ENCODE measurements around the gene ILF3. TPM values are rescaled to one million over a fixed set of nuclear protein-coding genes. Genes with fewer than 3 reads are reported as not detected.

The ILF3 gene
- total and polyA plus RNA-seq, 5 donors from 2014 or later = 54.8 to 444 (median 63.8) TPM

Other genes with a start within 250 kb of the ILF3 start
- 16.6 TPM for gene PDE4A, start 233.8 kb upstream of the ILF3 start, total RNA-seq
- gene PDE4A, start 233.8 kb upstream of the ILF3 start, polyA plus RNA-seq = 1 to 10 TPM in 3 of 4 donors, under 1 TPM in 1; 0.86 to 4.2 (median 3.5) TPM
- gene KEAP1, start 151.0 kb upstream of the ILF3 start, total RNA-seq = 26.2 TPM
- gene KEAP1, start 151.0 kb upstream of the ILF3 start, polyA plus RNA-seq = 10 to 100 TPM; 45.0 to 75.1 (median 56.3) TPM
- not detected for gene S1PR5, start 136.9 kb upstream of the ILF3 start, total RNA-seq
- gene S1PR5, start 136.9 kb upstream of the ILF3 start, polyA plus RNA-seq = under 1 TPM in 3 of 4 donors, not detected in 1; 0.17 to 0.31 (median 0.30) TPM
- gene ATG4D, start 110.4 kb upstream of the ILF3 start, total RNA-seq = 62.4 TPM
- 10 to 100 TPM; 14.0 to 17.0 (median 14.7) TPM for gene ATG4D, start 110.4 kb upstream of the ILF3 start, polyA plus RNA-seq
- 34.6 TPM for gene KRI1, start 88.3 kb upstream of the ILF3 start, total RNA-seq
- gene KRI1, start 88.3 kb upstream of the ILF3 start, polyA plus RNA-seq = 10 to 100 TPM in 3 of 4 donors, 1 to 10 TPM in 1; 8.6 to 13.8 (median 12.0) TPM
- 57.0 TPM for gene CDKN2D, start 85.4 kb upstream of the ILF3 start, total RNA-seq
- 100 to 1,000 TPM in 3 of 4 donors, 10 to 100 TPM in 1; 92.6 to 125 (median 113) TPM for gene CDKN2D, start 85.4 kb upstream of the ILF3 start, polyA plus RNA-seq
- not detected for gene AP1M2, start 67.0 kb upstream of the ILF3 start, total RNA-seq
- not detected for gene AP1M2, start 67.0 kb upstream of the ILF3 start, polyA plus RNA-seq
- 236 TPM for gene SLC44A2, start 28.8 kb upstream of the ILF3 start, total RNA-seq
- 100 to 1,000 TPM; 225 to 280 (median 255) TPM for gene SLC44A2, start 28.8 kb upstream of the ILF3 start, polyA plus RNA-seq
- gene QTRT1, start 47.1 kb downstream of the ILF3 start, total RNA-seq = 37.2 TPM
- 10 to 100 TPM; 30.6 to 43.7 (median 36.9) TPM for gene QTRT1, start 47.1 kb downstream of the ILF3 start, polyA plus RNA-seq
- gene DNM2, start 63.7 kb downstream of the ILF3 start, total RNA-seq = 269 TPM
- gene DNM2, start 63.7 kb downstream of the ILF3 start, polyA plus RNA-seq = 10 to 100 TPM; 61.8 to 63.6 (median 62.8) TPM
- gene TMED1, start 181.9 kb downstream of the ILF3 start, total RNA-seq = 10.2 TPM
- 10 to 100 TPM; 24.8 to 30.3 (median 27.5) TPM for gene TMED1, start 181.9 kb downstream of the ILF3 start, polyA plus RNA-seq
- gene C19orf38, start 194.1 kb downstream of the ILF3 start, total RNA-seq = 0.49 TPM
- gene C19orf38, start 194.1 kb downstream of the ILF3 start, polyA plus RNA-seq = 1 to 10 TPM in 1 of 4 donors, under 1 TPM in 2, not detected in 1; 0.40 to 1.1 (median 0.67) TPM
- 26.0 TPM for gene CARM1, start 217.2 kb downstream of the ILF3 start, total RNA-seq
- gene CARM1, start 217.2 kb downstream of the ILF3 start, polyA plus RNA-seq = under 1 TPM; 0.39 to 0.94 (median 0.53) TPM